ENCODE measurements around the gene ROBO1.

ROBO1 gene

GRCh38 chr3:78822726-78823125, 945.1 kb downstream of the ROBO1 start:
- no peak for DNase-seq

- DNase-seq: no peak
Observed at GRCh38 chr3:78820542-78820941, 947.3 kb downstream of the ROBO1 start.

GRCh38 chr3:78818161-78818985, 949.4 kb downstream of the ROBO1 start:
- no peak for DNase-seq

GRCh38 chr3:78814893-78815562, 952.8 kb downstream of the ROBO1 start:
- DNase-seq: no peak

- DNase-seq: no peak
Observed at GRCh38 chr3:78812166-78812565, 955.6 kb downstream of the ROBO1 start.

GRCh38 chr3:78809966-78810365, 957.8 kb downstream of the ROBO1 start:
- no peak for DNase-seq

- DNase-seq: no peak
Observed at GRCh38 chr3:78804251-78805037, 963.4 kb downstream of the ROBO1 start.

- no peak for DNase-seq
Observed at GRCh38 chr3:78802562-78802930, 965.3 kb downstream of the ROBO1 start.

- DNase-seq: no peak
Observed at GRCh38 chr3:78801926-78802561, 965.8 kb downstream of the ROBO1 start.

GRCh38 chr3:78799681-78800080, 968.1 kb downstream of the ROBO1 start:
- no peak for DNase-seq

GRCh38 chr3:78798266-78798832, 969.4 kb downstream of the ROBO1 start:
- DNase-seq: no peak

GRCh38 chr3:78794431-78794830, 973.4 kb downstream of the ROBO1 start:
- DNase-seq: no peak

- no peak for DNase-seq
Observed at GRCh38 chr3:78792733-78793132, 975.1 kb downstream of the ROBO1 start.

GRCh38 chr3:78792212-78792611, 975.6 kb downstream of the ROBO1 start:
- no peak for DNase-seq

GRCh38 chr3:78791753-78792152, 976.0 kb downstream of the ROBO1 start:
- DNase-seq: no peak

GRCh38 chr3:78788839-78789238, 979.0 kb downstream of the ROBO1 start:
- DNase-seq: no peak

- DNase-seq: no peak
Observed at GRCh38 chr3:78785004-78785403, 982.8 kb downstream of the ROBO1 start.

GRCh38 chr3:78781351-78781750, 986.4 kb downstream of the ROBO1 start:
- no peak for DNase-seq

- no peak for DNase-seq
Observed at GRCh38 chr3:78765671-78766485, 1001.9 kb downstream of the ROBO1 start.

GRCh38 chr3:78764634-78765033, 1003.2 kb downstream of the ROBO1 start:
- no peak for DNase-seq

- no peak for DNase-seq
Observed at GRCh38 chr3:78762121-78762520, 1005.7 kb downstream of the ROBO1 start.

- no peak for DNase-seq
Observed at GRCh38 chr3:78761126-78761525, 1006.7 kb downstream of the ROBO1 start.

Measured in NCI-H187 (cell line).